IMR-90 (cell line): Measurements from ENCODE around the gene SSU72. TPM values are rescaled to one million over a fixed set of nuclear protein-coding genes. Genes with fewer than 3 reads are reported as not detected.

Source experiments
- ATAC-seq: fragments of 200-7000 bp; cut with Tn5 transposase; 2 replicates; pipeline ENCODE4 v1.9.1; 2020; ENCODE audit warnings: low read depth, mild to moderate bottlenecking, moderate library complexity
- BruUV-seq: library from RNA; stranded (reverse); fragments of 400-500 nt; replicated peaks from 2 replicates; lab custom pipeline; 2021; lab: Mats Ljungman, UMichigan
- CTCF ChIA-PET: fragments of 300-600 bp; formaldehyde crosslinking; extraction: SDS; loops from one replicate; lab custom pipeline; 2021; ENCODE audit warnings: antibody characterized with exemption; lab: Yijun Ruan, JAX
- POLR2A ChIA-PET: fragments of 300-600 bp; sonication (Branson Sonifier 250); formaldehyde crosslinking; loops from one replicate; lab custom pipeline; 2022; ENCODE audit warnings: antibody characterized with exemption; ENCODE audit not compliant: unreplicated experiment; lab: Charles Lee
- DNase-seq: peaks from one replicate; pipeline ENCODE4 v3.0.0; 2013
- H2AFZ ChIP-seq: replicated peaks from 2 replicates; pipeline ENCODE3; 2013; ENCODE audit warnings: low read length, mild to moderate bottlenecking; ENCODE audit not compliant: poor library complexity
- H2AK5ac ChIP-seq: 2 replicates; pipeline ENCODE4 v1.6.1; 2013; ENCODE audit warnings: low read depth, low read length, inconsistent platforms
- H2AK9ac ChIP-seq: replicated peaks from 2 replicates; pipeline ENCODE3; 2013; ENCODE audit warnings: mild to moderate bottlenecking, low read depth, low read length, moderate library complexity; ENCODE audit not compliant: poor library complexity
- H2BK120ac ChIP-seq: 2 replicates; pipeline ENCODE4 v1.6.1; 2013; ENCODE audit warnings: low read depth, low read length, inconsistent platforms
- H2BK15ac ChIP-seq: 3 replicates; pipeline ENCODE4 v1.6.1; 2013; ENCODE audit warnings: low read depth, low read length, inconsistent platforms
- H2BK20ac ChIP-seq: 2 replicates; pipeline ENCODE4 v1.6.1; 2013; ENCODE audit warnings: low read depth, mild to moderate bottlenecking, inconsistent platforms, low read length, moderate library complexity
- H2BK5ac ChIP-seq: 2 replicates; pipeline ENCODE4 v1.6.1; 2013; ENCODE audit warnings: mild to moderate bottlenecking, low read depth, low read length, inconsistent platforms; ENCODE audit not compliant: poor library complexity, severe bottlenecking
- H3K14ac ChIP-seq: replicated peaks from 2 replicates; pipeline ENCODE4 v1.6.1; 2013; ENCODE audit warnings: low read depth, low read length, inconsistent platforms
- H3K18ac ChIP-seq: 2 replicates; pipeline ENCODE4 v1.6.1; 2013; ENCODE audit warnings: low read depth, low read length, control low read depth
- H3K23ac ChIP-seq: 2 replicates; pipeline ENCODE4 v1.6.1; 2013; ENCODE audit warnings: low read depth, low read length, inconsistent platforms
- H3K27ac ChIP-seq: 2 replicates; pipeline ENCODE4 v1.5.1; 2013; ENCODE audit warnings: mild to moderate bottlenecking, control low read depth, low read length; ENCODE audit not compliant: insufficient read depth
- H3K27me3 ChIP-seq: 2 replicates; pipeline ENCODE4 v1.6.1; 2013; ENCODE audit warnings: low read length; ENCODE audit not compliant: control insufficient read depth, insufficient read depth
- H3K36me3 ChIP-seq: 2 replicates; pipeline ENCODE4 v1.6.1; 2013; ENCODE audit warnings: low read length, mixed read lengths; ENCODE audit not compliant: control insufficient read depth, insufficient read depth
- H3K4ac ChIP-seq: 2 replicates; pipeline ENCODE4 v1.6.1; 2013; ENCODE audit warnings: low read depth, low read length, inconsistent platforms
- H3K4me1 ChIP-seq: 2 replicates; pipeline ENCODE4 v1.6.1; 2013; ENCODE audit warnings: low read length, mixed read lengths; ENCODE audit not compliant: control insufficient read depth, insufficient read depth
- H3K4me2 ChIP-seq: 2 replicates; pipeline ENCODE4 v1.6.1; 2013; ENCODE audit warnings: low read depth, mild to moderate bottlenecking, control low read depth, low read length, moderate library complexity
- H3K4me3 ChIP-seq: 2 replicates; pipeline ENCODE4 v1.5.1; 2013; ENCODE audit warnings: low read depth, mild to moderate bottlenecking, control low read depth, low read length, moderate library complexity; ENCODE audit not compliant: insufficient read depth
- H3K56ac ChIP-seq: 2 replicates; pipeline ENCODE4 v1.6.1; 2013; ENCODE audit warnings: low read length, inconsistent platforms; ENCODE audit not compliant: insufficient read depth; ENCODE audit errors: extremely low read depth
- H3K79me1 ChIP-seq, 2 experiments: 2 replicates each; pipeline ENCODE4 v1.6.1; 2013; ENCODE audit warnings: low read length in 2 of 2, inconsistent platforms in 1 of 2, low read depth in 1 of 2
- H3K9ac ChIP-seq: 2 replicates; pipeline ENCODE4 v1.6.1; 2013; ENCODE audit warnings: low read depth, low read length, control low read depth
- H3K9me1 ChIP-seq: 2 replicates; pipeline ENCODE4 v1.6.1; 2013; ENCODE audit warnings: low read length, inconsistent platforms; ENCODE audit not compliant: insufficient read depth
- H3K9me3 ChIP-seq: 2 replicates; pipeline ENCODE4 v1.6.1; 2013; ENCODE audit warnings: low read length; ENCODE audit not compliant: control insufficient read depth, insufficient read depth
- H4K20me1 ChIP-seq: 2 replicates; pipeline ENCODE4 v1.6.1; 2013; ENCODE audit warnings: low read length, inconsistent platforms; ENCODE audit not compliant: insufficient read depth
- H4K5ac ChIP-seq: 2 replicates; pipeline ENCODE4 v1.6.1; 2013; ENCODE audit warnings: mild to moderate bottlenecking, low read depth, low read length, control low read depth
- H4K8ac ChIP-seq, 2 experiments: 2 replicates each; pipeline ENCODE4 v1.6.1; 2013; ENCODE audit warnings: low read depth in 2 of 2, low read length in 2 of 2, control low read depth in 1 of 2, inconsistent platforms in 1 of 2
- H4K91ac ChIP-seq: 2 replicates; pipeline ENCODE4 v1.6.1; 2013; ENCODE audit warnings: low read depth, low read length, inconsistent platforms; ENCODE audit not compliant: insufficient read depth
- CTCF ChIP-seq: conservative IDR thresholded peaks from 2 replicates; pipeline ENCODE4 v1.5.1; 2012; ENCODE audit warnings: mild to moderate bottlenecking, low read depth, low read length, improper control_type of control experiment
- NFE2L2 ChIP-seq: fragments of 150-350 bp; IDR thresholded peaks from 2 replicates; pipeline ENCODE4 v1.6.1; 2016; ENCODE audit warnings: low read depth, mild to moderate bottlenecking, low read length
- SMC3 ChIP-seq: fragments of 150-350 bp; IDR thresholded peaks from 2 replicates; pipeline ENCODE4 v1.6.1; 2016; ENCODE audit warnings: low read depth, mild to moderate bottlenecking, antibody characterized with exemption, low read length, moderate library complexity
- USF2 ChIP-seq: fragments of 150-350 bp; IDR thresholded peaks from 2 replicates; pipeline ENCODE4 v1.6.1; 2017; ENCODE audit warnings: mild to moderate bottlenecking, antibody characterized with exemption, low read length, low read depth
- WGBS, 2 experiments: methylation state at CpG; one replicate each; pipeline versions ENCODE4 v1.1.5 to v1.1.7; 2013; ENCODE audit warnings: missing lambda C conversion rate in 2 of 2; ENCODE audit not compliant: insufficient read length in 1 of 2; ENCODE audit errors: extremely low coverage in 2 of 2; 5-methylcytosine and 5-hydroxymethylcytosine counted together
- dilution Hi-C: fragments of 300-500 bp; cut with HindIII; formaldehyde crosslinking; loops from one replicate; pipeline ENCODE4 v1.14.3; 2018; ENCODE audit warnings: low sequenced_read_pairs; ENCODE audit not compliant: unreplicated experiment
- in situ Hi-C: fragments of 300-500 bp; cut with MboI; formaldehyde crosslinking; loops from 3 replicates; pipeline ENCODE4 v1.14.3; 2019; ENCODE audit warnings: low sequenced_read_pairs, inconsistent platforms, mixed read lengths
- intact Hi-C: fragments of 100-400 bp; cut with micrococcal nuclease; formaldehyde crosslinking; loops from 2 replicates; pipeline ENCODE4 v1.10.0; 2022
- polyA plus RNA-seq, 3 experiments: library from polyadenylated mRNA; depleted of rRNA; stranded (reverse); fragments of >200 nt; gene quantifications; 2 replicates each; pipeline ENCODE4 v1.2.3, GENCODE V29; 2012; ENCODE audit warnings: low replicate concordance in 1 of 3
- total RNA-seq: library from RNA; depleted of rRNA; stranded (reverse); fragments of >200 nt; gene quantifications from 2 replicates; pipeline ENCODE4 v1.2.3, GENCODE V29; 2012

The SSU72 gene
- total and polyA plus RNA-seq, 2 of the 4 experiments (the other 2 are of a cell fraction) = 33.7 to 88.4 TPM

GRCh38 chr1:1597275-1597930 lies 22.7 kb upstream of the SSU72 start:
- Histone ChIP-seq H3K9me3 (no peaks in the 10 kb centered on the region), H2BK15ac (no peak overlapping the region), H4K8ac (no peak overlapping the region), H4K5ac (no peak overlapping the region), H3K18ac (no peak overlapping the region), H3K4me1 (peaks cover 10% of the 10 kb centered on the region; the same call in 1 of the 2 replicates), H2BK20ac (no peak overlapping the region), H3K4ac (no peak overlapping the region), H4K91ac (no peak overlapping the region), H2AK9ac (peak overlapping the region; percentile 50), H3K4me3 (no peak overlapping the region), H2AFZ (peak overlapping the region; percentile 76), H4K20me1 (no peaks in the 10 kb centered on the region), H3K36me3 (no peaks in the 10 kb centered on the region), H2BK120ac (no peak overlapping the region), H3K9me1 (no peaks in the 10 kb centered on the region), H3K79me1 (no peaks in the 10 kb centered on the region), H3K27me3 (peaks cover 24% of the 10 kb centered on the region), H3K14ac (no peak overlapping the region), H2AK5ac (no peak overlapping the region), H3K4me2 (no peak overlapping the region; the same call in 1 of the 2 replicates), H2BK5ac (no peak overlapping the region), H3K56ac (no peak overlapping the region), H3K9ac (no peak overlapping the region), H3K27ac (no peak overlapping the region), H3K23ac (peak overlapping the region; percentile 49; the same call in 1 of the 2 replicates)
- ATAC-seq = no peak
- peak; percentile 36 for TF ChIP-seq CTCF
- TF ChIP-seq USF2 = no peak
- no peak for TF ChIP-seq SMC3
- no peak for TF ChIP-seq NFE2L2
- intact Hi-C loops (no loop called here), dilution Hi-C loops (no loop called here), in situ Hi-C loops (no loop called here)
- POLR2A ChIA-PET = no interaction called here
- CTCF ChIA-PET = interaction anchor here (0.8 kb wide), 1 partner anchor 264 kb away, joined by 3 read pairs; no protein-coding TSS in a partner anchor
- WGBS, 2 experiments = 26% methylated on average over 5 of the region's 16 CpGs; no CpG with 5 or more reads in 1 of the 2 experiments
- no peak for DNase-seq
- BruUV-seq = no TSS peak
